ENCODE data around the gene CENPL.
"Not testable (repeated sequence)": the region's sequence is repeated elsewhere in the genome, so short reads cannot be mapped to it uniquely, and the experiment has no call there.

CENPL gene

DNA sequence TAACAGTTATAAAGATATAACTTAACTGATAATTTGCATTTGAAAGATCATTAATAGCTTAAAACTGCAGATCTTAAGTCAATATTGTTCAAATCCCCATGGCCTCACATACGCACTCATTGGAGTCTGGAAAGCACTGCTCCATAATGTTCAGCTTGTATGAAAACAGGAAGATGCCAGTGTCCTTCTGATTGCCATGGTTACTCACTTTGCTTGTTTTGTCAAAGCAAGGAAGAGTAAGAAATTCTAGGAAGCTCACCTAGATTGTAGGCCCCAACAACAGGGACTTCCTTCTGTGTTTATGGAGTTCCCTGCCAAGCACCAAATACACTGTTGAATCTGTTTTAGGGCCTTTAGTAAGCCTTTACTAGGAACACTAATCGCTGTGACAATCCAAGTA, 32.2 kb upstream of the CENPL start:
- no peak for DNase-seq

DNA sequence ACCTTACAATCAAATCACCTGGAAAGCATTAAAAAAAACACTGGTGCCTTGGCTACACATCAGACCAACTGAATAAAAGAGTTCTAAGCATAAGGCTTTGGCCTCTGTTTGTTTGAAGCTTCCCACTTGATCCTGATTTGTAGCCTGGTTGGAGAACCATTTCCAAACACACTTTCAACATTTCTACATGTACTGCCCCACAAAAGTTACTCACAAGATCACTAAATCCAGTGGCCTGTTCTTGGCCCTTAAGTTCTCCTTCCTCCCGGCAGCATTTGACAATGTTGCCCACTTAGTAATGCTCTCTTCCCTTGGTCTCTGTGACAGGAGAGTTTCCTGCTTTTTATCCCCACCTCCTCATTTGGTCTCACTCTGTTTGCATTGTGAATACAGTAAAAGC, 31.3 kb upstream of the CENPL start:
- DNase-seq: no peak

DNA sequence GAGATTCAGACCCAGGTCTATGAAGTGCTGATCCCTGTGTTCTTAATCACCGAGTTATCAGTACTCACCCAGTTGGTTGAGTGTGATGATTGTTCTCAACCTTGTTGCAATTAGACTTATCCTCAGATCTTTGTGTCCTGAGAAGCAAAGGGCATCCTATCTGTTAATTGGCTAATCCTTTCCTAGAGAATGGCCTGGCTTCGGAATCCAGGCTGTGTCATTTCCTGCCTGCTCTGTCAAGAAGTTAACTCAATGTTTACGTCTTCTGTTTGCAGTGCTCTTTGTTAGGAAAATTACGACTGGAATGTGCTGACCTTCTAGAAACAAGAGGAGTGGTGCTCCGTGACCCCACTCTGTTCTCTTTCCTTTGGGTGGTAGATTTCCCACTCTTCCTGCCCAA, 28.4 kb upstream of the CENPL start:
- no peak for DNase-seq

DNA sequence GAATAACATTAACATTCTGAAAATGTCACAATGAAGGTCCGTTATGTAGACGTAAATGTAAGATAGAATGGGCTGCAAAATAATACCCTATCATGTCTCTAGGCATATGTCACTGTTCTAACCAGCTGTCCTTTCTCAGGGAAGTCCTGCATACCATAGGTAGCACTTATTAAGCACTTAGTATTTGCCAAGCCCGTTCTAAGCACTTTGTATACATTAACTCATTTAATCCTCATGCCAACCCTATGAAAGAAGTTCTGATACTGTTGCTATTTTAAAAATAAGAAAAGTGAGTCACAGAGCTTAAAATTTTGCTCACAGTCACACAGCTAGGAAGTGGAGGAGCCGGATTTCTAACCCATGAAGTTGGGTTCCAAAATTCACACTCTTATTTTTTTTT, 27.4 kb upstream of the CENPL start:
- DNase-seq: no peak

DNA sequence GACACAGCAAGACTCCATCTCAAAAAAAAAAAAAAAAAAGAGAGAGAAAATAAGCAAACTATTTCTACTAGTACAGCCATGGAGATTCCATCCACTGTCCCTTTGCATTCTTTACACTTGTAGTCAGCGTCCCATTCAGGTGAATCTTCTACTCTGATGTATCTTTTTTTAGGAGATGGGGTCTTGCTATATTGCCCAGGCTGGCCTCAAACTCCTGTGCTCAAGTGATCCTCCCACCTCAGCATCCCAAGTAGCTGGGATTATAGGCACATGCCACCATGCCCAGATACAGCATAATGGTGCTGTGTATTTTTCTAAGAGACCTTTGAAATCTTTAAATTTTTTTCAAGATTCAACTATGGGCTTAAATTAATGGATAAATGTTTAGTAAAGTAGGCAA, 8.1 kb upstream of the CENPL start:
- DNase-seq: no peak

DNA sequence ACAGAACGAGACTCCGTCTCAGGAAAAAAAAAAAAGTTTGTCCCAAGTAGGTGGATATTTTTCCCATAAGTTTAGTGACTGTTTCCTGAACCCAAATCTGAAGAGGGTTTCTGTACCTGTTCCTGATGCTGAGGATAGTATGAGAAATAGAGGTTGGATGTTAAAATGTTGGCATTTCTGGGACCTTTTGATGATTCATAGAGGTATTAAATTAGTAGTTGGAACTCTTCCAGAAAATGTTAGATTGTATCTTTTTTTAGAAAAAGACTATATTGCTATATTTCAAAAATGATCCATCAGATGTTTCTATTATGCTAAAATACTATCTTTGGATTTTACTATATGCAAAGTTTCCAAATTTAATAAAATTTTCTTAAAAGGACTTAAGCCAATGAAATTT, 2.9 kb upstream of the CENPL start:
- DNase-seq: no peak

DNA sequence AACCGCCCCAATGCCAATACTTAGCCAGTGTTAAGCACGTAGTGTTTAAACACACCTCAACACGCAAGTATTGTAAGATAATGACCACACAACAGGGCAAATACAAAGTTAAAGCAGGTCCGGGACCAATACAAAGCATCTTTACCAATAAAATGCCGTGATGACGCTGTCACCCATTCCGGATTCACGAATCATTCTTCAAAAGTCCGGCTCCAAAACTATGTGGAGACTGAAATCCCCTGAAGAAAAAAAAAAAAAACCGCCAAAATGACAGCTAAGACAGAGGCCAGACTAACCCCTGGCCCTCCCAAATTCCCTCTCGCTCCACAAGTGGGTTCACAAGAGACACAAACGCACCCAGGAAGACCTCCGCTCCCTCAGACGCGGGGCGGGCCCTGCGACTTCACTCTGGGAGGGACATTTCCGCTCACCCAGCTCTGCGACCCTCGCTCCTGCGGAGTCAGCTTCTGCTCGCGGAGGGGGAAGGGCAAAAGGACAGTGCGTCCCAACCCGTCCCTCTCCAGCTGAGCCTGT, 835 bp downstream of the CENPL start:
- DNase-seq: no peak

DNA sequence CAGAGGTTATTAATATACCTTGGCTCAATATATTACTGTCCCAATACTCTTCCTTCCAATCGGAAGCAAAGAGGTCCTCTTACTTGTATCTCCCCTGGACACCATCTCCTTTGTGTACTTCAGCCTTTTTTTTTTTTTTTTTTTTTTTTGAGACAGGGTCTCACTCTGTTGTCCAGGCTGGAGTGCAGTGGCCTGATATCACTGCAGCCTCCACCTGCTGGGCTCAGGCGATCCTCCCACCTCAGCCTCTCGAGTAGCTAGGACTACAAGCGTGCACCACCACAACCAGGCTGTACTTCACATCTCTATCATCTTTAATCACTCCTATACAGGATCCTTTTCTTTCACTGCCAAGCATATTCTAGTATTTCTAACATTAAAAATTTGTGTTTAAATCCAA, 3.0 kb downstream of the CENPL start:
- no peak for DNase-seq

DNA sequence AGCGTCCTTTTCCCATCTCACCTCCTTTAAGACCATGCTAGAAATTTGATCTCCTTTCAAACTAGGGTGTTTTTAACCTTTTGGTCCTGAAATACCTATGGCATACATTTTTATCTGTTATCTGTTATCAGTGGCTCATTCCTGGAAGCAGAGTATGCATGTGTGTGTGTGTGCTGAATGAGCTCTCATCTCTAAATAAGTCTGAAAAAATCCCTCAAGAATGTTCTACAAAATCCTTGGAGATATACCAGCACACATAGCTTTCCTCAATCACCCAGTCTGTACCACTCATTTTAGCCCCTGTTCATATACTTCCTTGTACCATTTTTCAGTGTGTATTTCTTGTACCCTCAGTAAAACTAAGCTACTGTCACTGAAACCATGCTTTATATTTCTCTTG, 6.2 kb downstream of the CENPL start:
- no peak for DNase-seq

DNA sequence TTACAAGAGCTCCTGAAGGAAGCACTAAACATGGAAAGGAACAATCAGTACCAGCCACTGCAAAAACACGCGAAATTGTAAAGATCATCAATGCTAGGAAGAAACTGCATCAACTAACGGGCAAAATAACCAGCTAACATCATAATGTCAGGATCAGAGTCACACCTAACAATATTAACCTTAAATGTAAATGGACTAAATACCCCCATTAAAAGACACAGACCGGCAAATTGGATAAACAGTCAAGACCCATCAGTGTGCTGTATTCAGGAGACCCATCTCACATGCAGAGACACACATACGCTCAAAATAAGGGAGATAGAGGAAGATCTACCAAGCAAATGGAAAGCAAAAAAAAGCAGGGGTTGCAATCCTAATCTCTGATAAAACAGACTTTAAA, 11.0 kb downstream of the CENPL start:
- DNase-seq: not testable (repeated sequence)

DNA sequence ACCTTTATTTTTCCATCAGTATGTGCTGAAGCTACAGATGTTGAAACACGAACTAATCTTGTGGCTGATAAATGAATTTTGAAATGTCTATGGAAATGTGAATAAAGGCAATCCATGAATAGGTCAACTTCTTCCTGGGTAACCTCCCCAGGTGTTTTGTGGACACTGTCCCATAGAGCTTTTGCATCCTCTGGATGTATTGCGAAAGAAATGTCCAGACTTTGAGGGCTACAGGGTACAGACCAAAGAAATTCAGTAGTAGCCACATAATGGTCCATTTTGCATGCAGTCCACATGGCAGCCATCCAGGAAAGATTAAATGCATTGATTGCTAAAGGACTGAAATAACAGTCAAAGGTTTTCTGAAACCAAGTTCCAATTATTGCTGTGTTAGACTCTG, 21.7 kb downstream of the CENPL start:
- DNase-seq: no peak

DNA sequence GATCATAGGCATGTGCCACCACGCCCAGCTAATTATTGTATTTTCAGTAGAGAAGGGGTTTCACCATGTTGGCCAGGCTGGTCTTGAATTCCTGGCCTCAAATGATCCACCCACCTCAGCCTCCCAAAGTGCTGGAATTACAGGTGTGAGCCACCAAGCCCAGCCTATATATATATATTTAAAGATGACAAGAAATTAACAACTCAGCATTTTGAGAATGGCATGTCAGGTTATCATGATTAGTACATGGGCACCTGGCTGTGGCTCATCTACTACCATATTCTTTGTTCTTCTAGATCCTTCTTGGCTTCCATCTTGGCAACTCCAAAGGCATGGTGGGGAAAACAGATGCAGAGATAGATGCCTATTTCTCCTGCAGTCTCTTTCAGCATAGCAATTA, 24.7 kb downstream of the CENPL start:
- DNase-seq: not testable (repeated sequence)

DNA sequence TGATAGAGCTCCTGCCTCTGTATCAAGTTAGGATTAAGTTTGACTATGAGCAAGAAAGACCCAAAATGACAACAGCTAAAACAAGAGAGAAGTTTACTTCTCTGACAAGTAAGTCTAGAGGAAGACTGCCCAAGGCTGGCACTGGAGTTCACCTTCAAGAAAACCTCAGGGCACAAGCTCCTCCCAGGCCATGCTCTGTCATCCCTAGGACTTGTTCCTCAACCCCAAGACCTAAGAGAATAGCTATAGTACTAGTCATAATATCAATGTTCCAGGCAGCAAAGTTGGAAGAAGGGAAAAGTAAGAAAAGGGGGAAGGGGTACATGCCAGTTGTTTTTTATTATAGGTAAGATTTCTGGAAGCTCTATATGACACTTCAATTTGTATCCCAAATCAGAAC, 26.6 kb downstream of the CENPL start:
- DNase-seq: no peak

DNA sequence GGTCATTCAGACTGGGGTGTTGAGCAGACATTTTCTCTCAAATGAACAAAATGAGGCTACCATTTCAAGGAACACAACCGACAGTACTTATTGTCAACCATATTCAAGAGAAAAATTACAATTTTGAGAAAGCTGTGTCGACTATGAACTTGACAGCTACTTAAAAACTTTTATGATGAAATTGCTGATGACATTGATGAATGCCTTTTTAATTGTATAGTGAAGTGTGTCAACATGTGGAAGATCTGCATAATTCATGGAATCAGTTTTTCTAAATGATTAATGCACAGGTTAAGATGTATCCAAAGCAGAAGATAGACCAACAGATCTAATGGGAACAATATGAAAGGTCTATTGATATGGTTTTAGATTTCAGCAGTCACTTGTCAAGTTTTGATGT, 34.8 kb downstream of the CENPL start:
- DNase-seq: no peak

DNA sequence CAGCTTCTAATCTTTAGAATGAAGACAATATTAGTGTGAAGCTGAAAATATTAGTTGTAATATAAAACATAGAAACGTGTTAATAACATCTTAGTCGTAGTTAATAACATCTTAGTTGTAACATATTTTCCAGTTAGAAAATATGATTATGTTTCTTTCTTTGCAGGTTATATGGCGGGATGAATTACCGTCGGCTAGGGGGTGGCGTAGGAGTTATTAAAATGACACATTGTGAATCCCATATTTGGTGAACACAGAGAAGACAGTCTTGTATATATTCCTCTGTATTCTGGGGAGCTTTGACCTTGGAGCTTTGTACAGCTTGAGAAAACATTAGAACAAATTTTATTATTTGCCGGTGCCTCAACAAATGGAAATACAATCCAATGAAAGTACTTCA, 39.7 kb downstream of the CENPL start:
- no peak for DNase-seq

DNA sequence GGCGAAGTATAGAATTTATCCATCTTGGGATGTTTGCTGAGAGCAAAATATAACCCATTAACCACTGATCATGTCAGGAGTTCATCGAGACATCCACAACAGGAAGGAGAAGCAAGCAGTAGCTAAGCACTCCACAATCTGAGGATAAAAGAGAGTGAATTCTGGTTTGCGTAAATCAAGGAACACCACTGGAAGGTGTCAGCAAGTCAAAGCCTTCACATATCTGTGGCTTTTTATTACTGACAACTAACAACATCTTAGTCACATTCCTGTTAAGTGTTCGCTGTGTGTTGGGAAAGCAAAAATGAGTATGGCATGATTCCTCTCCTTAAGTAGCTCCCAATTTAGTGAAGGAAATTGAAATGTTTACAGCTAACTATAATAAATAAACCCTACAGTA, 44.7 kb downstream of the CENPL start:
- DNase-seq: no peak

DNA sequence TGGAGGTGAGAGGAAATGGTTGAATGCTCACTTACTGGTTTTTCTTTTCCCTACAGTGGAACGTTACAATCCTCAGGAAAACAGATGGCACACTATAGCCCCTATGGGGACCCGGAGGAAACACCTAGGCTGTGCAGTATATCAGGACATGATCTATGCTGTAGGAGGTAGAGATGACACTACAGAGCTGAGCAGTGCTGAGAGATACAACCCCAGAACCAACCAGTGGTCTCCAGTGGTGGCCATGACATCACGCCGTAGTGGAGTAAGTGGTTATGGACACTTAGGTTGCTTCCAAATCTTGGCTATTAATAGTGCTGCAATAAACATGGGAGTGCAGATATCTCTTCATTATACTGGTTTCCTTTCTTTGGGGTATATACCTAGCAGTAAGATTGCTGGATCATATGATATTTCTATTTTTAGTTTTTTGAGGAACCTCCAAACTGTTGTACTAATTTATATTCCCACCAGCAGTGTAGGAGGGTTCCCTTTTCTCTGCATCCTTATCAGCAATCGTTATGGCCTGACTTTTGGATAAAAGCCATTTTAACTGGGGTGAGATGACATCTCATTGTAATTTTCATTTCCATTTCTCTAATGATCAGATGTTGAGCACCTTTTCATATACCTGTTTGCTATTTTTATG, 49.0 kb downstream of the CENPL start:
- DNase-seq: peak; percentile 19

DNA sequence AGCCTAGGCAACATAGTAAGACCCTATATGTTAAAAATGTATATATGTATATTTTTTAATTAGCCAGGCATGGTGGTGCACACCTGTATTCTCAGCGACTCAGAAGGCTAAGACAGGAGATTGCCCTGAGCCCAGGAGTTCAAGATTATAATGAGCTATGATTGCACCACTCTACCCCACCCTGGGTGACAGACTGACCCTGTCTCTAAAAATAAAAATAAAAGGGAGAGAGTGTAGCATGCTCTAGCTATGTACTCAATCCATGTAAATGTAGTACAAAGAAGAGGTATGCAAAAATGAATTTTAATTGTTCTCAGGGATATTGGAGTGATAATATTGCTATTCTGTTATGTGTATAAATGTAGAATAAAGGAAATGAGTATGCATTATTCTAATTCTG, 53.1 kb downstream of the CENPL start:
- DNase-seq: no peak

DNA sequence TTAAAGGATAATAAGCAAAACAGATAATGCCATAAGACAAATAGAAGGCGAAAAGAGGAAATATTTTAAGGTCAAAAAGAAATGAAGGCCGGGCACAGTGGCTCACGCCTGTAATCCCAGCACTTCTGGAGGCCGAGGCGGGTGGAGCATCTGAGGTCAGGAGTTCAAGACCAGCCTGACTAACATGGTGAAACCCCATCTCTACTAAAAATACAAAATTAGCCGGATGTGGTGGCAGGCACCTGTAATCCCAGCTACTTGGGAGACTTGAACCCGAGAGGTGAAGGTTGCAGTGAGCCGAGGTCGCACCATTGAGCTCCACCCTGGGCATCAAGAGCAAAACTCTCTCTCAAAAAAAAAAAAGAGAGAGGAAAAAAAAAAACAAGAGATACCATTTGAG, 54.4 kb downstream of the CENPL start:
- DNase-seq: not testable (repeated sequence)

DNA sequence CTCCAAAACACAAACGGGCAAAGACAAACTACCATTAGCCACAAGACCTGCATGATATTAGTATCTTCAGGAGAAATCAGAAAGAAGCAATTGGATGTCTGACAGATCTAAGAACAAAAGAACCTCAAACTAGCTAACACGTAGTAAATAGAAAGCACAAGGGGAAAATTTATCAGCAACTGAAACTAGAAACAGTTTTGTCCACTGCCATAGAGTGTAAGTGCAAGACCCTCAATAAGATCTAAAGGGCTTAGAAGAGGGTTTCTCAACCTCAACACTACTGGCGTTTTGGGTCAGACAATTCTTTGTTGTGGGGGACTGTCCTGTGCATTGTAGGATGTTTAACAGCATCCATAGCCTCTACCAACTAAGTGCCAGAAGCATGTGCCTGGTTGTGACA, 55.9 kb downstream of the CENPL start:
- DNase-seq: no peak

DNA sequence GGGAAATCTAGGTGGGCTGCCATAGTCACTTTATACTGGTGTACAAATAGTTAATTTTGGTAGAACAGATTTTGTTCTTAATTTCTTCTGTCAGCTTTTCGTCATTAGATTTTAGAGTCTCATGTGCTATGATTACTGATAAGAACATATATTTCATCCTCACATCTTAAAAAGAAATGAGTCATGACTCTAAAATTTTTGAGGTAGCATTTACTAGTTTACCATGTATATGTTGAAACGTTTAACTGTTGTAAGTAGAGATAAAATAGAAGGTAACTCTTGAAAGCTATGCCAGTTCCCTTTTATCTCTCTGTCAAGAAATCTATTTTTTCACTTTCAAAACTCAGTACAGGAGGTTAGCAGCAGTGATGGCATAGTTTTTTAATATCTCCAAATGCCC, 56.5 kb downstream of the CENPL start:
- no peak for DNase-seq

DNA sequence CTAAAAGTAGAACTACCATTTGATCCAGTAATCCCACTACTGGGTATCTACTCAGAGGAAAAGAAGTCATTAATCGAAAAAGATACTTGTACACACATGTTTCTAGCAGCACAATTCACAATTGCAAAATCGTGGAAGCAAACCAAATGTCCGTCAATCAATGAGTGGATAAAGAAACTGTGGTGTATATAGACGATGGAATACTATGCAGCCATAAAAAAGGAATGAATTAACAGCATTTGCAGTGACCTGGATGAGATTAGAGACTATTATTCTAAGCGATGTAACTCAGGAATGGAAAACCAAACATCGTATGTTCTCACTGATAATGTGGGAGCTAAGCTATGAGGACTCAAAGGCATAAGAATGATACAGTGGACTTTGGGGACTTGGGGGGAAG, 60.4 kb downstream of the CENPL start:
- DNase-seq: not testable (repeated sequence)

DNA sequence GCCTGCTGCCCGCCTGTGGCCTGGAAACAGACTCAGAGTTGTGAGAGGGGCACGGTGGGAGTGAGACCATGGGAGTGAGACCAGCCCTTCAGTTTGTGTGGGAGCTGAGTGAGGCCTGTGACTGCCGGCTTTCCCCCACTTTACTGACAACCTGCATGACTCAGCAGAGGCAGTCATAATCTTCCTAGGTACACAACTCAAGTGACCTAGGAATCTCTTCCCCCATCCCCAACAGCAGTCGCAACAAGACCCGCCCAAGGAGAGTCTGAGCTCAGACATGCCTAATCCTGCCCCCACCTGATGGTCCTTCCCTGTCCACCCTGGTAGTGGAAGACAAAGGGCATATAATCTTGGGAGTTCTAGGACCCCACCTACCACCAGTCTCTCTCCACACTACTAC, 65.7 kb downstream of the CENPL start:
- DNase-seq: no peak

DNA sequence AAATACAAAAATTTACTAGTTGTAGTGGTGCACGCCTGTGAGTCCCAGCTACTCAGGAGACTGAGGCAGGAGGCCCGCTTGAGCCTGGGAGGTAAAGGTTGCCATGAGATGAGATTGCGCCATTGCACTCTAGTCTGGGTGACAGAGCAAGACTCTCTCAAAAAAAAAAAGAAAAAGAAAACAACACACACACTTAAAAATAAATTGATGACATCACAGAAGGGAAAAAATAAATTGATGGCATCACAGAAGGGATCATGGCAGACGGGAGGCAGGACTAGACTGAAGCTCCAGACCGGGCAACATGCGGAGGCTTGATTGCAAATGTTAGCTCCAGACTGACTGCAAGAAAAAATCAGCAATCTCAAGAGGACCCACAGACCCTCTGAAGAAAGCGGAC, 66.6 kb downstream of the CENPL start:
- DNase-seq: no peak

DNA sequence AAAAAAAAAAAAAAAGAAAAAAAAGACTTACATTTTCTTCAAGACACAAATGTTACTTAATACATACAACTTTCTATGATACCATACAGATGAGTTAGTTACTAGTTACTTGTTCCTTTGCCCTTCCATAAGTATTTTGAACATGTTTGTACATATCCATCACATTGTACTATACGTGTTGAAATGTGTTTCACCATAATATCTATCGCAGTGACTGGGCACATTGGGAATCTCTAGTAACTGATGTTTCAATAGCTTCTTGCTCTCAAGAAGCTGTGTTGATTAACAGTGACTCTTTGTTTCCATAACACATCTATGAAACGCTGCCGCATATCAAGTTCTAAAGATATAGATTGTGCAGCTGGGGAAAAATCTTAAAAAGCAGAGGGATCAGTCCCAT, 67.0 kb downstream of the CENPL start:
- DNase-seq: no peak

DNA sequence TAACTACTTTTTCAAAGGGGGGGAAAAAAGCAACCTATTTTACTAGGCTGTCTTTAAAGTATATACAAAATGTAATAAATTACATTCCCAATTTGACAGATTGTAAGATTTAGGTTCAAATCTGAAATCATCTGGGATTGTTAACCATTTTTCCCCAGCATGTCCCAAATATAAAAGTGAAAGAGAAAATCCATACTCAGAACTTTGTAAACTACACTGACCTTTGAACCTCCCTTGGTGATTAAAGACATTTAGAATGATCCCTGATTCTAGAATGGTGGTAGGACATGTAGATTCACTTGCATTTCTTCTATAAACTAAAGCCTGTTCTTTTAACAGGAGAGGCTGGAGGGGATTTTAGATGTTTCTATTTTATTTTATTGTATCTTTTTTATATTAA, 70.9 kb downstream of the CENPL start:
- no peak for DNase-seq
